GM23338 (cell line): ENCODE results near the gene BTLA.

ENCODE experiments used
- CTCF ChIP-seq, 2 experiments: fragments of 200-600 bp in 1 of 2; sonication (generic) in 1 of 2; conservative IDR thresholded peaks; 2 replicates each; pipeline versions ENCODE4 v1.5.1 to v1.6.1; 2016 to 2017; ENCODE audit warnings: antibody characterized with exemption in 2 of 2, low read depth in 2 of 2, mild to moderate bottlenecking in 2 of 2, moderate library complexity in 1 of 2
- EZH2 ChIP-seq: fragments of 200-600 bp; sonication (generic); IDR thresholded peaks from one replicate; pipeline ENCODE4 v1.8.0; 2017; ENCODE audit warnings: antibody characterized with exemption, mild to moderate bottlenecking, low read depth; ENCODE audit not compliant: unreplicated experiment
- EZH2phosphoT487 ChIP-seq: fragments of 200-600 bp; sonication (generic); IDR thresholded peaks from one replicate; pipeline ENCODE4 v1.8.1; 2018; ENCODE audit warnings: antibody characterized with exemption; ENCODE audit not compliant: unreplicated experiment
- NANOG ChIP-seq: IDR thresholded peaks from 2 replicates; pipeline ENCODE4 v1.6.1; 2016; ENCODE audit warnings: antibody characterized with exemption, borderline replicate concordance
- POLR2AphosphoS5 ChIP-seq: IDR thresholded peaks from 2 replicates; pipeline ENCODE4 v1.6.1; 2016; ENCODE audit warnings: antibody characterized with exemption, low read depth
- STAT1 ChIP-seq: IDR thresholded peaks from one replicate; pipeline ENCODE4 v1.6.1; 2016; ENCODE audit warnings: antibody characterized with exemption; ENCODE audit not compliant: unreplicated experiment
- ZNF331 ChIP-seq: fragments of 250-450 bp; sonication (Bioruptor Pico); IDR thresholded peaks from 2 replicates; pipeline ENCODE4 v1.5.0; 2020; ENCODE audit warnings: low read depth, mild to moderate bottlenecking, moderate library complexity
- TF ChIP-seq, protein P1 (sequence below): IDR thresholded peaks from one replicate; pipeline ENCODE4 v1.6.1; 2018; ENCODE audit warnings: antibody characterized with exemption; ENCODE audit not compliant: unreplicated experiment

GRCh38 chr3:112474796-112475195 is 24.5 kb downstream of the BTLA start:
- TF ChIP-seq EZH2 = no peak
- TF ChIP-seq CTCF (conservative IDR thresholded peaks at IDR 0.05; ENCODE audit: low read depth in 2 of 2) = no peak
- no peak for TF ChIP-seq POLR2AphosphoS5
- TF ChIP-seq, protein P1, sequence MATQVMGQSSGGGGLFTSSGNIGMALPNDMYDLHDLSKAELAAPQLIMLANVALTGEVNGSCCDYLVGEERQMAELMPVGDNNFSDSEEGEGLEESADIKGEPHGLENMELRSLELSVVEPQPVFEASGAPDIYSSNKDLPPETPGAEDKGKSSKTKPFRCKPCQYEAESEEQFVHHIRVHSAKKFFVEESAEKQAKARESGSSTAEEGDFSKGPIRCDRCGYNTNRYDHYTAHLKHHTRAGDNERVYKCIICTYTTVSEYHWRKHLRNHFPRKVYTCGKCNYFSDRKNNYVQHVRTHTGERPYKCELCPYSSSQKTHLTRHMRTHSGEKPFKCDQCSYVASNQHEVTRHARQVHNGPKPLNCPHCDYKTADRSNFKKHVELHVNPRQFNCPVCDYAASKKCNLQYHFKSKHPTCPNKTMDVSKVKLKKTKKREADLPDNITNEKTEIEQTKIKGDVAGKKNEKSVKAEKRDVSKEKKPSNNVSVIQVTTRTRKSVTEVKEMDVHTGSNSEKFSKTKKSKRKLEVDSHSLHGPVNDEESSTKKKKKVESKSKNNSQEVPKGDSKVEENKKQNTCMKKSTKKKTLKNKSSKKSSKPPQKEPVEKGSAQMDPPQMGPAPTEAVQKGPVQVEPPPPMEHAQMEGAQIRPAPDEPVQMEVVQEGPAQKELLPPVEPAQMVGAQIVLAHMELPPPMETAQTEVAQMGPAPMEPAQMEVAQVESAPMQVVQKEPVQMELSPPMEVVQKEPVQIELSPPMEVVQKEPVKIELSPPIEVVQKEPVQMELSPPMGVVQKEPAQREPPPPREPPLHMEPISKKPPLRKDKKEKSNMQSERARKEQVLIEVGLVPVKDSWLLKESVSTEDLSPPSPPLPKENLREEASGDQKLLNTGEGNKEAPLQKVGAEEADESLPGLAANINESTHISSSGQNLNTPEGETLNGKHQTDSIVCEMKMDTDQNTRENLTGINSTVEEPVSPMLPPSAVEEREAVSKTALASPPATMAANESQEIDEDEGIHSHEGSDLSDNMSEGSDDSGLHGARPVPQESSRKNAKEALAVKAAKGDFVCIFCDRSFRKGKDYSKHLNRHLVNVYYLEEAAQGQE = no peak
- no peak for TF ChIP-seq NANOG
- no peak for TF ChIP-seq EZH2phosphoT487
- no peak for TF ChIP-seq ZNF331 (CRISPR knock-in tag)
- no peak for TF ChIP-seq STAT1
